Neural progenitor cell (in vitro differentiated cells): Measurements from ENCODE around the gene ERC2. TPM values are rescaled to one million over a fixed set of nuclear protein-coding genes. Genes with fewer than 3 reads are reported as not detected.

Source experiments
- DNase-seq: peaks from one replicate; pipeline ENCODE4 v3.0.0-alpha.2; 2016; ENCODE audit warnings: low spot score
- H2AFZ ChIP-seq: fragments of 200-600 bp; sonication (generic); replicated peaks from 2 replicates; pipeline ENCODE4 v1.6.1; 2016; ENCODE audit warnings: antibody characterized with exemption
- H3F3A ChIP-seq: fragments of 200-600 bp; sonication (generic); 2 replicates; pipeline ENCODE4 v1.6.1; 2016; ENCODE audit warnings: antibody characterized with exemption, low read depth
- H3K27ac ChIP-seq: fragments of 200-600 bp; sonication (generic); 2 replicates; pipeline ENCODE4 v1.5.1; 2016; ENCODE audit warnings: mild to moderate bottlenecking
- H3K27me3 ChIP-seq: fragments of 200-600 bp; sonication (generic); 2 replicates; pipeline ENCODE4 v1.6.1; 2016; ENCODE audit warnings: mild to moderate bottlenecking, moderate library complexity
- H3K36me3 ChIP-seq: fragments of 200-600 bp; sonication (generic); 2 replicates; pipeline ENCODE4 v1.5.1; 2016
- H3K4me1 ChIP-seq: fragments of 200-600 bp; sonication (generic); 2 replicates; pipeline ENCODE4 v1.6.1; 2016; ENCODE audit warnings: mixed run types
- H3K4me2 ChIP-seq: fragments of 200-600 bp; sonication (generic); 2 replicates; pipeline ENCODE4 v1.6.1; 2016
- H3K4me3 ChIP-seq: fragments of 200-600 bp; sonication (generic); 2 replicates; pipeline ENCODE4 v1.5.1; 2016
- H3K79me2 ChIP-seq: fragments of 200-600 bp; sonication (generic); 2 replicates; pipeline ENCODE4 v1.6.1; 2016; ENCODE audit warnings: low read depth
- H3K9ac ChIP-seq: fragments of 200-600 bp; sonication (generic); 2 replicates; pipeline ENCODE4 v1.6.1; 2016
- H3K9me3 ChIP-seq: fragments of 200-600 bp; sonication (generic); 2 replicates; pipeline ENCODE4 v1.5.1; 2016; ENCODE audit warnings: low read depth
- H4K20me1 ChIP-seq: fragments of 200-600 bp; sonication (generic); 2 replicates; pipeline ENCODE4 v1.6.1; 2016; ENCODE audit warnings: low read depth
- H3K27ac Mint-ChIP-seq: 3 replicates; pipeline ENCODE4 v1.8.0; 2021; ENCODE audit warnings: mixed read lengths
- H3K27me3 Mint-ChIP-seq: 2 replicates; pipeline ENCODE4 v1.8.0; 2022; ENCODE audit warnings: low read depth, mild to moderate bottlenecking, inconsistent platforms, moderate library complexity, mixed read lengths; ENCODE audit not compliant: insufficient read depth
- H3K36me3 Mint-ChIP-seq: 3 replicates; pipeline ENCODE4 v1.8.0; 2021; ENCODE audit warnings: mixed read lengths
- H3K4me1 Mint-ChIP-seq: 3 replicates; pipeline ENCODE4 v1.8.0; 2021; ENCODE audit warnings: mixed read lengths
- H3K4me3 Mint-ChIP-seq: 3 replicates; pipeline ENCODE4 v1.8.0; 2021; ENCODE audit warnings: mild to moderate bottlenecking, moderate library complexity, mixed read lengths
- H3K9me3 Mint-ChIP-seq: 3 replicates; pipeline ENCODE4 v1.8.0; 2020; ENCODE audit warnings: mixed read lengths
- CTCF ChIP-seq: fragments of 200-600 bp; sonication (generic); IDR thresholded peaks from 2 replicates; pipeline ENCODE4 v1.5.1; 2017; ENCODE audit warnings: antibody characterized with exemption, mild to moderate bottlenecking
- EZH2 ChIP-seq: fragments of 200-600 bp; sonication (generic); IDR thresholded peaks from 2 replicates; pipeline ENCODE4 v1.6.1; 2017; ENCODE audit warnings: antibody characterized with exemption, mild to moderate bottlenecking, moderate library complexity
- EZH2phosphoT487 ChIP-seq: fragments of 200-600 bp; sonication (generic); IDR thresholded peaks from 2 replicates; pipeline ENCODE4 v1.6.1; 2017; ENCODE audit warnings: antibody characterized with exemption
- total RNA-seq: library from RNA; depleted of rRNA; stranded (reverse); fragments of >200 nt; gene quantifications from 2 replicates; pipeline ENCODE4 v1.2.3, GENCODE V29; 2015; ENCODE audit warnings: low replicate concordance

The ERC2 gene
- total RNA-seq, 1 donor from 2014 or later: 24.8 TPM

- Mint-ChIP-seq H3K27ac (peak overlapping the region; percentile 57), H3K27me3 (peaks cover 2% of the 10 kb centered on the region), H3K36me3 (no peaks in the 10 kb centered on the region), H3K4me1 (peaks cover 43% of the 10 kb centered on the region), H3K9me3 (no peaks in the 10 kb centered on the region), H3K4me3 (no peak overlapping the region)
- no peak overlapping the region for H3K4me3 ChIP-seq
- H3K4me2 ChIP-seq: peak overlapping the region; percentile 25
- no peaks in the 10 kb centered on the region for H3K36me3 ChIP-seq
- H3K9me3 ChIP-seq: no peaks in the 10 kb centered on the region
- H3K27me3 ChIP-seq: no peaks in the 10 kb centered on the region
- peaks cover 53% of the 10 kb centered on the region for H3K4me1 ChIP-seq
- no peak overlapping the region for H3K9ac ChIP-seq
- peaks cover 27% of the 10 kb centered on the region for H3F3A ChIP-seq
- H4K20me1 ChIP-seq: no peaks in the 10 kb centered on the region
- no peak overlapping the region for H3K27ac ChIP-seq
- no peaks in the 10 kb centered on the region for H3K79me2 ChIP-seq
- no peak overlapping the region for H2AFZ ChIP-seq
- DNase-seq: peak; percentile 49
- no peak for TF ChIP-seq CTCF
- no peak for TF ChIP-seq EZH2
- TF ChIP-seq EZH2phosphoT487: no peak
Observed at GRCh38 chr3:55615694-55616295, 852.5 kb downstream of the ERC2 start.

- Mint-ChIP-seq H3K27me3 (peaks cover 2% of the 10 kb centered on the region), H3K4me3 (no peak overlapping the region), H3K9me3 (no peaks in the 10 kb centered on the region), H3K4me1 (peaks cover 39% of the 10 kb centered on the region), H3K27ac (peak overlapping the region; percentile 58), H3K36me3 (no peaks in the 10 kb centered on the region)
- DNase-seq: no peak
- Histone ChIP-seq H3K4me1 (peaks cover 57% of the 10 kb centered on the region), H3K9me3 (no peaks in the 10 kb centered on the region), H3K27me3 (no peaks in the 10 kb centered on the region), H3K4me2 (peak overlapping the region; percentile 25), H2AFZ (no peak overlapping the region), H3K9ac (no peak overlapping the region), H3K27ac (no peak overlapping the region), H3K79me2 (no peaks in the 10 kb centered on the region), H3F3A (peaks cover 27% of the 10 kb centered on the region), H3K36me3 (no peaks in the 10 kb centered on the region), H4K20me1 (no peaks in the 10 kb centered on the region), H3K4me3 (no peak overlapping the region)
- TF ChIP-seq EZH2: no peak
Observed at GRCh38 chr3:55615039-55615693, 853.1 kb downstream of the ERC2 start.

- Histone ChIP-seq H3K9me3 (no peaks in the 10 kb centered on the region), H3K79me2 (no peaks in the 10 kb centered on the region), H3F3A (peaks cover 28% of the 10 kb centered on the region), H3K9ac (no peak overlapping the region), H4K20me1 (no peaks in the 10 kb centered on the region), H3K4me2 (no peak overlapping the region), H2AFZ (no peak overlapping the region), H3K27ac (peak overlapping the region; percentile 20), H3K27me3 (no peaks in the 10 kb centered on the region), H3K4me1 (peaks cover 56% of the 10 kb centered on the region), H3K4me3 (no peak overlapping the region), H3K36me3 (no peaks in the 10 kb centered on the region)
- Mint-ChIP-seq H3K4me1 (peaks cover 30% of the 10 kb centered on the region), H3K36me3 (peaks cover 5% of the 10 kb centered on the region), H3K27ac (no peak overlapping the region), H3K9me3 (peaks cover 3% of the 10 kb centered on the region), H3K4me3 (no peak overlapping the region), H3K27me3 (peaks cover 10% of the 10 kb centered on the region)
- peak; percentile 66 for DNase-seq
- TF ChIP-seq EZH2 (no peak), EZH2phosphoT487 (no peak), CTCF (no peak)
Observed at GRCh38 chr3:55611121-55611520, 857.1 kb downstream of the ERC2 start.

GRCh38 chr3:55609230-55609827 is 858.9 kb downstream of the ERC2 start:
- H3K4me2 ChIP-seq: no peak overlapping the region
- peaks cover 16% of the 10 kb centered on the region for H3K4me1 Mint-ChIP-seq
- peaks cover 44% of the 10 kb centered on the region for H3K4me1 ChIP-seq
- H3K9me3 Mint-ChIP-seq: peaks cover 3% of the 10 kb centered on the region
- no peak overlapping the region for H3K27ac Mint-ChIP-seq
- H4K20me1 ChIP-seq: no peaks in the 10 kb centered on the region
- no peak overlapping the region for H3K4me3 Mint-ChIP-seq
- H3K27me3 ChIP-seq: no peaks in the 10 kb centered on the region
- no peak overlapping the region for H3K4me3 ChIP-seq
- H3K9ac ChIP-seq: no peak overlapping the region
- no peak for TF ChIP-seq EZH2phosphoT487
- no peak for TF ChIP-seq EZH2
- peak; percentile 30 for TF ChIP-seq CTCF
- H3F3A ChIP-seq: peaks cover 17% of the 10 kb centered on the region
- H3K36me3 Mint-ChIP-seq: peaks cover 5% of the 10 kb centered on the region
- H3K36me3 ChIP-seq: no peaks in the 10 kb centered on the region
- no peaks in the 10 kb centered on the region for H3K79me2 ChIP-seq
- no peak for DNase-seq
- H3K27ac ChIP-seq: no peak overlapping the region
- H3K27me3 Mint-ChIP-seq: peaks cover 8% of the 10 kb centered on the region
- no peak overlapping the region for H2AFZ ChIP-seq
- H3K9me3 ChIP-seq: no peaks in the 10 kb centered on the region
